Measurements from ENCODE around the gene VEPH1. TPM values are rescaled to one million over a fixed set of nuclear protein-coding genes. Genes with fewer than 3 reads are reported as not detected.

VEPH1 gene
- total RNA-seq, 1 experiment from 2014 or later: 7.7 TPM

DNA sequence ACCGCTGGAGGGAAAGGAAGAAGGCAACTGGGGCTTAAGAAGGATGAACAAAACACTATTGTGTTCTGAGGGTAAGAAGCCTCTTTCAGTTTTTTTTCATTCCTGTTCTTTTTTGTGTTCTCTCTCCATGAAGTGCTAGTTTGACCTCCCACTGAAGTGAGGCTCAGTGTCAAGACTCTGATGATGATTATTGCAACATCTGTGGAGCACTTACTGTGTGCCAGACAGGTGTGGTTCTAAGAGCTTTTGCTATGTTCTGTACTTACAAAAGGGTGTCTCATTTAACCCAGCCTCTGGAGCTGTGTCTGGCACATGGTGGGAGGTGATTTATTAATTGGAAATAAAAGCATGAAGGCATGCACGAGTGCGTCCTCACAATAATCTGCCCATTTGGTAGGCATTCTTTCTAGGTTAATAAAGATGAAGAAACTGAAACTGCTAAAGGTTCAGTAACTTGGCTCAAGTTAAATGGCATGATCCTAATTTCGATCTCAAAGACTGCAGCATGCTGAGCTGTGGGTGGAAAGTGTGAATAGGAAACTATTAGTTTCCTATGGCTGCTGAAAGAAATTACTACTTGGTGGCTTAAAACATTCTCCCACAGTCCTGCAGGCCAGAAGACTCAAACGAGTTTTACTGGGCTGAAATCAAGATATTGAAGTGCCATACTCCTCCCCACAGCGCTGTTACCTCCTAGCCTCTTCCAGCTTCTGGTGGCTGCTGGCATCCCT lies 38.5 kb upstream of the VEPH1 start:
- Histone ChIP-seq H4K20me1 (ENCODE audit: control insufficient read depth, insufficient read depth, insufficient read length) (no peaks in the 10 kb centered on the region), H3K9me3 (ENCODE audit: control insufficient read depth, low read depth, low read length) (no peaks in the 10 kb centered on the region), H2AK5ac (ENCODE audit: insufficient read length, low read length) (no peak overlapping the region), H3K9ac (ENCODE audit: extremely low read depth, insufficient read length, low read length) (no peak overlapping the region), H3T11ph (ENCODE audit: low read length) (no peak overlapping the region), H2BK120ac (ENCODE audit: low read depth, low read length, poor library complexity, severe bottlenecking) (no peak overlapping the region), H4K8ac (replicated peaks; ENCODE audit: insufficient read length, low read depth, low read length) (no peak overlapping the region), H3K14ac (ENCODE audit: insufficient read depth, low read length) (no peak overlapping the region), H2BK5ac (ENCODE audit: insufficient read length, low read length) (no peak overlapping the region), H3K18ac (ENCODE audit: insufficient read length, low read depth, low read length) (no peak overlapping the region), H3K4ac (ENCODE audit: low read depth, low read length) (no peak overlapping the region), H3K56ac (ENCODE audit: insufficient read length, low read depth, low read length) (no peak overlapping the region), H3K4me1 (ENCODE audit: insufficient read depth, low read length) (no peaks in the 10 kb centered on the region), H3K4me2 (ENCODE audit: insufficient read depth, insufficient read length, low read length) (no peak overlapping the region), H2BK20ac (ENCODE audit: low read depth, low read length, poor library complexity, severe bottlenecking) (no peak overlapping the region), H2AFZ (ENCODE audit: low read length) (no peak overlapping the region), H3K23me2 (ENCODE audit: insufficient read length, low read depth, low read length, poor library complexity, severe bottlenecking) (peaks cover 11% of the 10 kb centered on the region), H2BK15ac (ENCODE audit: low read depth, low read length) (no peak overlapping the region), H3K79me2 (ENCODE audit: insufficient read depth, low read length) (no peaks in the 10 kb centered on the region), H4K5ac (ENCODE audit: insufficient read length, low read depth, low read length) (no peak overlapping the region), H3K27ac (ENCODE audit: insufficient read length, low read depth, low read length) (no peak overlapping the region), H2BK12ac (ENCODE audit: insufficient read length, low read depth, low read length) (no peak overlapping the region), H4K91ac (ENCODE audit: insufficient read length, low read depth, low read length) (no peak overlapping the region), H3K79me1 (ENCODE audit: insufficient read depth, low read depth, low read length, poor library complexity, severe bottlenecking) (no peaks in the 10 kb centered on the region), H3K27me3 (ENCODE audit: insufficient read depth, low read length) (no peaks in the 10 kb centered on the region), H3K23ac (ENCODE audit: insufficient read length, low read depth, low read length) (no peak overlapping the region)
- no peak overlapping the region for H3K27ac Mint-ChIP-seq
- H3K4me1 Mint-ChIP-seq: peaks cover 4% of the 10 kb centered on the region in 2 experiments; a peak in 3 of 4 replicates
- DNase-seq: no peak
- peaks cover 7 to 9% of the 10 kb centered on the region in 2 experiments for H3K9me3 Mint-ChIP-seq
- H3K27me3 Mint-ChIP-seq (ENCODE audit: low read depth): peaks cover 20% of the 10 kb centered on the region
- H3K4me3 Mint-ChIP-seq: no peak overlapping the region
- H3K36me3 Mint-ChIP-seq (ENCODE audit: insufficient read depth in 1 of 3, low read depth in 3 of 3): peaks cover 3 to 5% (median 4%) of the 10 kb centered on the region in 3 experiments; a peak in 6 of 7 replicates
- no CpG with 5 or more reads among the region's 6 CpGs for WGBS (ENCODE audit: extremely low coverage, insufficient read length, low lambda C conversion rate)
- TF ChIP-seq, protein P1, sequence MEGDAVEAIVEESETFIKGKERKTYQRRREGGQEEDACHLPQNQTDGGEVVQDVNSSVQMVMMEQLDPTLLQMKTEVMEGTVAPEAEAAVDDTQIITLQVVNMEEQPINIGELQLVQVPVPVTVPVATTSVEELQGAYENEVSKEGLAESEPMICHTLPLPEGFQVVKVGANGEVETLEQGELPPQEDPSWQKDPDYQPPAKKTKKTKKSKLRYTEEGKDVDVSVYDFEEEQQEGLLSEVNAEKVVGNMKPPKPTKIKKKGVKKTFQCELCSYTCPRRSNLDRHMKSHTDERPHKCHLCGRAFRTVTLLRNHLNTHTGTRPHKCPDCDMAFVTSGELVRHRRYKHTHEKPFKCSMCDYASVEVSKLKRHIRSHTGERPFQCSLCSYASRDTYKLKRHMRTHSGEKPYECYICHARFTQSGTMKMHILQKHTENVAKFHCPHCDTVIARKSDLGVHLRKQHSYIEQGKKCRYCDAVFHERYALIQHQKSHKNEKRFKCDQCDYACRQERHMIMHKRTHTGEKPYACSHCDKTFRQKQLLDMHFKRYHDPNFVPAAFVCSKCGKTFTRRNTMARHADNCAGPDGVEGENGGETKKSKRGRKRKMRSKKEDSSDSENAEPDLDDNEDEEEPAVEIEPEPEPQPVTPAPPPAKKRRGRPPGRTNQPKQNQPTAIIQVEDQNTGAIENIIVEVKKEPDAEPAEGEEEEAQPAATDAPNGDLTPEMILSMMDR (conservative IDR thresholded peaks at IDR 0.05): no peak
